ENCODE measurements around the gene TECR.

TECR gene

DNA sequence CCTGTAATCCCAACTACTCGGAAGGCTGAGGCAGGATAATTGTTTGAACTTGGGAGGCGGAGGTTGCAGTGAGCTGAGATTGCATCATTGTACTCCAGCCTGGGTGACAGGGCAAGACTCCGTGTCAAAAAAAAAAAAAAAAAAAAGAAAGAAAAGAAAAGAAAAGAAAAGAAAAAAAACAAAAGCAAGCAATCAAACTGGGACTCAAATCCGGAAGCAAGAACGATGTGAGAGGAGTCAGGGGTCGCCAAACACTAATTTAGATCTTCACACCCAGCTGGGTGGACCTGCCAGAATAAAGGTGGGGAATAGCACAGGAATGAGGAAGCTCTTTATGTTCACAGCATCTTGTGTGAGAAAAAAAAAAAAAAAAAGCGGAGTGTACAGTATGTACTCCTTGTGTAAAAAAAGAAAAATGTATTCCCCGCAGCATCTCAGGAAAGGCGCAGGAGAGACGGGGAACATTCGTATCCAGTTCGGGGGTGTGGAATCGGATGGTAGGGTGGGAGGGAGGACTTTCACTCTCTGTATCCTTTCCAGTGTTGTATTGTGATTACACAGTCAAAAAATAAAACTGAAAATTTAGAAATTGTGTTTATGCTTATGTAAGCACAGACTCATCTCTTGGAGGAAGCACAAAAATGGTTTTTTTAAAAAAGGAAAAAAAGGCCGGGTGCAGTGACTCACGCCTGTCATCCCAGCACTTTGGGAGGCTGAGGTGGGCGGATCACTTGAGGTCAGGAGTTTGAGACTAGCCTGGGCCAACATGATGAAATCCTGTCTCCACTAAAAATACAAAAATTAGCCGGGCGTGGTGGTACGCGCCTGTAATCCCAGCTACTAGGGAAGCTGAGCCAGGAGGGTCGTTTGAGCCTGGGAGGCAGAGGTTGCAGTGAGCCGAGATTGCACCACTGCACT lies 18.8 kb upstream of the TECR start:
- DNase-seq = no peak

DNA sequence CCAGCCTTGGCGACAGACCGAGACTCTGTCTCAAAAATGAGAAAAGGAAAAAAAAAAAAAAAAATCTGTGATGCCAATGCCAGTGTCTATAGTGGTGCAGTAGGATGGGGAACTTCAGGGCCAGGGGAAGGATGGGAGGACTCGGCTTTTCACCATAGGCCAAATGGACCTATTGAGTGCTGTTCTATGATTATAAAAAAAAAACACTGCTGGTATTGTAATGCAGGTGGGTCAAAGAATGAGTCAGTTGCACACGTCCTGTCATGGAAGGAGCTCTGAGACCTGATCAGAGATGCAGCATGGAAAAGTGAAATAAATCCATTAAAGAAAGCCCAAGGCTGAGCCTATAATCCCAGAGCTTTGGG lies 18.2 kb upstream of the TECR start:
- no peak for DNase-seq

DNA sequence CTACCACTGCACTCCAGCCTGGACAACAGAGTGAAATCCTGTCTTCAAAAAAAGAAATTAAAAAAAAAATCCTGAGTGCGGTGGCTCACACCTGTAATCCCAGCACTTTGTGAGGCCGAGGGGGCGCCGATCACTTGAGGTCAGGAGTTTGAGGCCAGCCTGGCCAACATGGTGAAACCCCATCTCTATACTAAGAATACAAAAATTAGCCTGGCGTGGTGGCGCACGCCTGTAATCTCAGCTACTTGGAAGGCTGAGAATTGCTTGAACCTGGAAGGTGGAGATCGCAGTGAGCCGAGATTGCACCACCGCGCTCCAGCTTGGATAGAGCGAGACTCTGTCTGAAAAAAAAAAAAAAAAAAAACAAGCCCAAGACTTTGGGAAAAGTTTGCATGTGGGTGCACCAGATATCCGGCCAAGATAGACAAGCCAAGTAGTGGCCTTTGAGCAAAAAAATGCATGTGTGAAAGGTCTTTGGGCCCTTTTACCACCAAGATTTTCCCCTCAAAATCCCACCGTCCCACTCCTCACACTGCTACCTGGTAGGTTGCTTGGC lies 16.9 kb upstream of the TECR start:
- no peak for DNase-seq

DNA sequence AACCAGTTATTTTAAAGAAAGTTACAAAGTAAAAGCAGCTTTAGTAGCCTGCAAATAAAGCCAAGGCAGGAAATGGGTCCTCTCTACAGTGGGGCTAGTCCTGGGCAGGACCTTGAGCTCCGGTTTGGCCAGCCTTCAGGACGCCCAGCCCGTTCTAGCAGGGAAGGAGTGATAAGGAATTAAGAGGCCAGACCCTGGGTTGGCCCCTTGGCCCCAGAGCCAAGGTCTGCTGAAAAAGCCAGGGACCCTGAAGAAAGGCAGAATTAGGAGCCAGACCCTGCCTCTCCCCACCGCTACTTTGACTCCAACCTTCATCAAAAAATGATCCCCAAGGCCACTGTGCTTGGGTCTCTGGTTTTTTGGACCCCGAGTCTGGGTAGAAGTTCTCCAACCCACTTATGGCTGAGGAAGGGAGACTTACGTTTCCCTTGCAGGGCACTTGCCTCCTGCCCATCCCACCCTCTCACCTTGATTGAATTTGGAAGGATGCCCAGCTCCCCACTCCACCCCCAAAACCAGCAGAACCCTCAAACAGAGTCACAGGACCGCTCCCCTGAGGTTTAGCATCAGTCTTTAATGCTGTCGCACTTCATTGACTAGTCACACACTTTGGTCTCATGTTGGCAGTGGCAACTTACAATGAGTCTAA lies 15.1 kb upstream of the TECR start:
- no peak for DNase-seq

DNA sequence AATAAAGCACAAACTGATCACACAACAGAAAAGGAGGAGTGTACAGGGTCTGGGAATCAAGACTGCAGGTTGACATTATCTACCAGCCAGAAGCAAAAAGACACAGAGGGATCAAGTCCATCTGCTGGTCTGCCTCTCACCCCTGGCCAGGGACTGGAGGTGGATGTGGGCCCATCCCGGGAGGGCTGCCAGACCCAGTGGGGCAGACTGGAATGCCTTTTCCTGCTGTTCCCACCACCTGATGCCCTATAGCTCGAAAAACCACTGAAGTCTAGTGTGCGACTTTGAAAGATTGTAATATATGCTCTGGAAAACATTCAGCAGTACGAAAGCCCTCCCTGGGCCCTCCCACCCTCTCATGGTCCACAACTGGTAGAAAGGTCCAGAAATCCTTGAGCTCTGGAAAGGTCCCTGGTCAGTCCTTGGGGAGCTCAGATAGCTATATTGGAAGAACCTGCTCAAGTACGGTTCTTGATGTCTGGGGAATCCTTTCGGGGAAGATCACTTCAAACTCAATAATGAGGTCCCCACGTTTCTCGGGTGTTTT lies 13.8 kb upstream of the TECR start:
- DNase-seq = no peak

DNA sequence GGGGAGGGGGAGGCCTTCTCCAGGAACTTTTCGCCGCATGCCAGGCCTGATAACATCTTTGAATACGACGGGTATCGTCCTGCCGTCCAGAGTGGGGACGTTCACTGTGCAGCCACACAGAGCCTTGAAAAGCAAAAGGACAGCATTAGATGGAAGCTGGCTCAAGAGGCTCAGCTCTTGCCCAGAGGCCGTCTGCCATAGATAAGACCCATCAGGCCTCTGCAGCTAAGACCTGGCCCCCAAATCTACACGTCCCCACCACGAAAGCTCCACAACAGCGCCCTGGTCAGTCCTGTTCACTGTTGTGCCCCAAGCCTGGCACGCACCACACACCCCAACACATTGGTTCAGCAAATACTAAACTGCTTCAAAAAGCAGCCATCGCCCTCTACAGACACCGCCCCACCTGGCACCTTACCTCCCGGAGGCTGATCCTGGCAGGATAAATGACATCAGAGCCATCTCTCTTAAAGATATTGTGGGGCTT lies 13.3 kb upstream of the TECR start:
- DNase-seq = no peak

DNA sequence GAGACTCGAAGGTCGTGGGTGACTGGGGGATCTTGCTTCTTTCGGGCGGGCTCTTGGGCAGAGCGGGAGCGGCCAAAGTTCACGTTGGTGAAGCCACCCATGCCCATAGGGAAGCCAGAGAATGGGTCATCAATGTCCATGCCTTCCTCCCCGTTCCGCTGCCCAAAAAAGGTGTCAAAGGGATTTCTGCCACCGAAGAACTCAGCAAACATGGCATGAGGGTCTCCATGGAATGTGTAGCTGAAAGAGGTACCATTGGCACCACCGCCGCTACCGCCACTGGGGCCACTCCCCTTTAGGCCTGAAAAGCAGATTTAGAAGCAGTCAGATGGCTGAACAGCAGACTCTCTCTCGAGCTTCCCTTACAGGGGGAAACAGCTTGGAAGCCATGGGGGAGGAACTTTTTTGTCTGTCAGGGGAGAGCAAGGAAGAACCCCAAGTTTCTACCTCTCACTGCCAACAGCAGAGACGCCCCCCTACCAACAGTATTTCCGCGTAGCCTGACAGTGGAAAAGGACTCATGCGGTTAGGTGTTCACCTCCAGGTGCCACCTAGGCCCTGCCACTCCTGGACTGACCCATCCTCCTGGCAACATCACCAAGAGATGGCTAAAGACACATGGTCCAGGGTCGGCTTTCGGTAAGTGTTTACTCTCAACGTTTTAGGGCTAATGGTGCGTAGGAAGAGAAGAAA lies 12.5 kb upstream of the TECR start:
- DNase-seq = no peak

DNA sequence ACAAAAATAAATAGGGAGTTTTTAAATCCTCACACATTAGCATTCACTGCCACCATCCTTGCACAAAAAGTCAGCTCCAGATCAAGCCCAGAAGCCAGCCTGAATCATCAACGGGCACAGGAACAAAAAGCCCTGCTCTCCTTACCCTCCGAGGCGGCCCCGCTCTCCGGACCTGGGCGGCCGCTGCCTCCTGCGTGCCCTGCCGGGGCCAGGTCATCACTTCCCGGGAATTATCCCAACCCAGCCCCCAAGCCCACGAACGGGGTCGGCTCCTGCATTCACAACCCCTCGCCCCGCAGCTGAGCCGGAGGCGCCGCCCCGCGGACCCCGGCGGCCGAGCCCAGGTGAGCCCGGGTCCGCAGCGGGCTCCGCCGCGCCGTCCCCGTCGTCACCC lies 12.0 kb upstream of the TECR start:
- no peak for DNase-seq

DNA sequence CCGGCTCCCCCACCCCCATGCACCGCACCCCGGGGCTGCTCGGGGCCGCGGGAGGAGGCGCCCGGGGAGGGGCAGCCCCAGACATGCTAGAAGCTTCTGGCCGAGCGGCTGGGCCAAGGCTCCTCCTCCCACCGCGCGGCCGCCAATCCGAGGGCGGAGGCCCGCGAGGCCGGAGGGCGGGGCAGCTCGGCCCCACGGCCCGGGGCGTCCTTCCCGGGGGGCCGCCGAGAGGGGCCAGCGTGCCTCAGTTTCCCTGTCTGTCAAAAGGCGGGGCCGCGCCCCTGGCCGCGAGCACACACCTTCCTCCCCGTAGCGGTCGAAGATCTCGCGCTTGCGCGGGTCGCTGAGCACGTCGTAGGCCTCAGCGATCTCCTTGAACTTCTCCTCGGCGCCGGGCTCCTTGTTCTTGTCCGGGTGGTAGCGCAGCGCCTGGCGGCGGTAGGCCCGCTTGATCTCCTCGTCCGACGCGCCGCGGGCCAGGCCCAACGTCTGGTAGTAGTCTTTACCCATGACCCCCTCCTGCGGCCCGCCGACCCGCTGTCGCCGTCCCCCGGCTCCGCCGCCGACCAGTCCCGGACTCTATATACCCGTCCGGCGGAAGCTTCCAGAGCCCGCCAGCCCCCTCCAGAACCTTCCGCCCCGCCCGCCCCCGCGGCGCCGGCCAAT lies 11.4 kb upstream of the TECR start, which contains the start of gene DNAJB1:
Gene DNAJB1, minus strand, starts transcription at position 558 of the 666 bp plus-strand sequence. Its CDS starts 48 bp downstream, at position 510.
- peak; percentile 94 for DNase-seq

DNA sequence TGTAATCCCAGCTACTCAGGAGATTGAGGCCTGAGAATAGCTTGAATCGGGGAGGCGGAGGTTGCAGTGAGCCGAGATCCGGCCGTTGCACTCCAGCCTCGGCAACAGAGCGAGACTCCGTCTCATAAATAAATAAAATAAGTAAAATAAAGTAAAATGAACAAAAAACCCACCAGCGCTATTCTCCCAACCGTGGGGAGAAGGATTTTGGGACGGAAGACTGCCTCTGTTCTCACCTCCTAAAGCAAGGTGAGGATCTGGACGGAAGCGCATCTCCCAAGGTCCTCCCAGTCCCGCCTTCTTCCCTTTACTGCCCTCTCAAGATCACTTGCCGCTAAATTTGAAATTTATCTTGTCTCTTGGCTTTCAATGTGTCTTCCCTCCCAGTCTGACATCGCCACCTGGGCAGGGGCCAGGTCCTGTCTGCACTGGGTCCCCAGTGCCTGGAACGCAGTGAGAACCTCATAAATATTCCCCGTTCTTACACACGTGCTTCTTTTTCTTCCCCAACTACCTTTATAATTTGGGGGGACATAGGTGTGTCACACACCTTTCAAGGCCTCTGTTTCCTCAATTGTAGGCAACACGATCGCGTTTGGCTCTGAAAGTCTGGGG lies 10.0 kb upstream of the TECR start:
- DNase-seq = no peak

DNA sequence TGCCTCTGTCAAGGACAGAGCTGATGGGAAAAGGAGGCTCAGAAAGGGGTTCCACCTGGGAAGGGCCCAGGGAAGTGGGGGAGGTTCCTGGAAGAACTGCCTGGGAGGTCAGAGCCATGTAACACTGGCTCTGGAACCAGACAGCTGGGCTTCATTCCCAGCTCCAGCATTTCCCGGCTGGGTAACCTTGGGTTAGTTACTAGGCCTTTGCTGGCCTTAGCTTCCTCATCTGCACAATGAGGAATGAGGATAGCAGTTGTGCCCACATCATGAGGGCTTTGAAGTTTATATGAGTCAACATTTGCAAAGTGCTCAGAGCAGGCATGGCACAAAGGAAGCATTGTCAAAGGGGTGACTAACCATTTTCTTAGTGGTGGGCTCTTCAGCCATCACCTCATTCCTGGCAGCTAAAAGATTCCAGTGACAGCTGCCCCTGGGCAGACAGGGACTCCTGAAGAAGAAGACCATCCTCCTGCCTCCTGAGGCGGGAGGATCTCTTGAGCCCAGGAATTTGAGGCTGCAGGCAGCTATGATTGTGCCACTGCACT lies 9.5 kb upstream of the TECR start:
- no peak for DNase-seq

DNA sequence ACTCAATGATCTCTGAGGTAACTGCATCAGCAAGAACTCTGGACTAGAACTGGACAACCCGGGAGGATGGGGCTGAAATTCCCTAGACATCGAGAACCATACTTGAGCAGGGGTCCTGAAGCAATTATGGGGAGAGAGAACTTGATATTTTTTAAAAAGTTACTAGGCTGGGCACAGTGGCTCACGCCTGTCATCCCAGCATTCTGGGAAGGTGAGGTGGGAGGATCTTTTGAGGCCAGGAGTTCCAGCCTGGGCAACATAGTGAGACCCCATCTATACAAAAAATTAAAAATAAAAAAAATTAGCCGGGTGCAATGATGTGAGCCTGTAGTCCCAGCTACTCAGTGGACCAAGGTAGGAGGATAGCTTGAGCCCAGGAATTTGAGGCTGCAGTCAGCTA lies 8.9 kb upstream of the TECR start:
- no peak for DNase-seq

DNA sequence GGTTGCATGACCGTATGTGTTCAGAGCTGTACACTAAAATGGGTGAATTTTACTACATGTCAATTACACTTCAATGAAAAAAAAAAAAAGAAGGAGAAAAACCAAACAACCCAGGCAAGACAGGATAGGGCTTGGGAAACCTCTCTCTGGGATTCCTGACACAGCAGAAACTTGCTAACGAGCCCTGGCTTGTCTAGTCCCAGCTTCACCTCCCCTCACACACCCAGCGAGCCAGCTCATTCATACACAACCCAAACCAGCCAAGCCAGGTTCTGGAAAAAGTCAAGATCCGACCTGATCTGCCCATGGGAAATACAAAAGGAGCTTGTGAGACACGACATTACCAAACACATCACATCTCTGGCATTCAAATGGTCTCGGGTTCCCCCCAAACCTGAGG lies 3.7 kb upstream of the TECR start:
- no peak for DNase-seq

DNA sequence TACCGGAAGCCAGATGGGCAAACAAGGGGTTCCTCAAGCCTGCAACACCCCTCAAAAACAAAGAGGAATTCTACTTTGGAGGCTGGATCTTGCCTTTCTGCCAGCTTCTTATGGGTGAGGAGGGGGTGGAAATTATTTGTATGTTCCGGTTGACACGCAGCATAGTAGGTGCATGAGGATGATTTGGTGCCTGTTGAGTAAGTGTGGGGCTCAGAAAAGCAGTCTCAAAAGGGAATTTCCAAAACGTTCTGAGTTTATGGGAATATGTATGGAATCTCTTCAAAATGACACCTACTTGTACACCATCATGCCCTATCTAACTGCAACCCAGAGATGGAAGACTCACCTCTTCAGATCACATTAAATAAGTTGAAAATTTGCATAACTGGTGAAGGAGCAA lies 3.0 kb upstream of the TECR start:
- no peak for DNase-seq

DNA sequence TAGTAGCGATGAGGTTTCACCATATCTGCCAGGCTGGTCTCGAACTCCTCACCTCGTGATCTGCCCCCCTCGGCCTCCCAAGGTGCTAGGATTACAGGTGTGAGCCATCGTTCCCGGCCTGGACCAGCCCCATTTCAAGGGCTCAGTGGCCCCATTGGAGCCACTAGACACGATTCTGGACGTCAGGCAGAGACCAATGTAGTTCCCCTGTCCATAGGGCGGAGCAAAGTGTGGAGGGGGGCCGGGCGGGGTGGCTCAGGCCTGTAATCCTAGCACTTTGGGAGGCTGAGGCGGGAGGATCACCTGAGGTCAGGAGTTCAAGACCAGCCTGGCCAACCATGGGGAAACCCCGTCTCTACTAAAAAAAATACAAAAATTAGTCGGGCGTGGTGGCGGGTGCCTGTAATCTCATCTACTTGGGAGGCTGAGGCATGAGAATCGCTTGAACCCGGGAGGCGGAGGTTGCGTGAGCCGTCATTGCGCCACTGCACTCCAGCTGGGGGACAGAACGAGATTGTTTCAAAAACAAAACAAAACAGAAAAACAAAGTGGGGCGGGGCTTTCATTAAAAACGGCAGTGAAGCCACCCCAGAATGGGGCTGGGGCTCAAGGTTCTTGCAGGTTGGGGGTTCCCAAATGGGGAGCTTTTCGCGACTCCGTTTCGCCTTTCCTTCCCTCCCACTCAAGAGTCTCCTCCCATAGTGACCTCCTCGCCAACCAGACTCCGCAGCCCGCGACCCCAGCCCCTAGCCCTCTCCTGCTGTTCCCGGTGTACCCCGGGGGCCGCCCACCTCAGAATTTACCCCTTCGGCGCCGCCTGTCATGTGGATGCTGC lies 758 bp upstream of the TECR start:
- DNase-seq = no peak

DNA sequence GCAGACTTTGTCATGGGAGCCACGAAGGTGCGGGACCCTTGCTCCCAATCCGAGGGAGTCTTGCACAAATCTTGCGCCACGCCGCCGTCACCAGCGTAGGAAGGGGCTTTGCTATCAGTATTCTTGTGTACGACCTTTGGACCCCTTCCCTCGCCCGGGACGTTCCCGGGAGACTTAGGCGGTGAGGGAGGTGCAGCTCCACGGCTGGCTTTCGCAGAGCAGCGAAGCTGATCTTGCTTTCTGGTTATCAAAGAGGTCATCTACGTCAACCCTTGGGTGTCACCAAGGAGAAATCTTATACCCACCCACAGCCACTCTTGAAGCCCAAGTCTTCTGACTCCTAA lies 583 bp downstream of the TECR start:
- no peak for DNase-seq

DNA sequence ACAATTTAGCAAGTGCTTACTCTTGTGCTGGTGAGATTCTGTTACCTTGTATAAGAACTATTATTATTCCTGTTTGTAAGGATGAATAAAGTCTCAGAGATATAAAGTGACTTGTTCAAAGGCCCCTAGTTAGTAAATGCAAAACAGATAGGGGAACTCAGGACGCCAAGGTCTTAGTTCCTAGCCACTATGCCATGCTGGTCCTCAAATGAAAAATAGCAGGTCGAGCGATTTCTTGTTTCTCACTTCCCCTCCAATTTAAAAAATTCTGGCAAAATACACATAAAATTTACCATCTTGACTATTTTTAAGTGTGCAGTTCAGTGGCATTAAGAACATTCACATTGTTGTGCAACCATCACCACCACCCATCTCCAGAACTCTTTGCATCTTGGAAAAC lies 1.1 kb downstream of the TECR start:
- no peak for DNase-seq

DNA sequence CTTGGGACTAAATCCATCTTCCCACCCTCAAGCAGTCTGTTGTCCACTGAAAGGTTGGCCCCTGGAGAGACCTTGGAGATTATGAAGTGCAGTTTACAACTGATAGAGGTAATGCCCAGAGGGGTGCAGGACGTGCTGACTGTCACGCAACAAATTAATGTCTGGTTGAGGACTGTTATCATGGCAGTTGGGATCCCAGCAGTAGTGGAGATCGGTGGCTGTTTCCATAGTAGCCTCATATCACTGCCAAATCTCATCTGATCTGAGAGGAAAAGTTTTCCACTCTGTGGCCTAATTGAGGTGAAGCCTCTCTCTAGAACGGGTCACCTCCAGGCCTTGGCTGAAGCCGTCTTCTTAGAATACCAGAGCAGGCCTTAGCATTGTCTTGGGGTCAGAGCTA lies 4.1 kb downstream of the TECR start:
- DNase-seq = no peak

DNA sequence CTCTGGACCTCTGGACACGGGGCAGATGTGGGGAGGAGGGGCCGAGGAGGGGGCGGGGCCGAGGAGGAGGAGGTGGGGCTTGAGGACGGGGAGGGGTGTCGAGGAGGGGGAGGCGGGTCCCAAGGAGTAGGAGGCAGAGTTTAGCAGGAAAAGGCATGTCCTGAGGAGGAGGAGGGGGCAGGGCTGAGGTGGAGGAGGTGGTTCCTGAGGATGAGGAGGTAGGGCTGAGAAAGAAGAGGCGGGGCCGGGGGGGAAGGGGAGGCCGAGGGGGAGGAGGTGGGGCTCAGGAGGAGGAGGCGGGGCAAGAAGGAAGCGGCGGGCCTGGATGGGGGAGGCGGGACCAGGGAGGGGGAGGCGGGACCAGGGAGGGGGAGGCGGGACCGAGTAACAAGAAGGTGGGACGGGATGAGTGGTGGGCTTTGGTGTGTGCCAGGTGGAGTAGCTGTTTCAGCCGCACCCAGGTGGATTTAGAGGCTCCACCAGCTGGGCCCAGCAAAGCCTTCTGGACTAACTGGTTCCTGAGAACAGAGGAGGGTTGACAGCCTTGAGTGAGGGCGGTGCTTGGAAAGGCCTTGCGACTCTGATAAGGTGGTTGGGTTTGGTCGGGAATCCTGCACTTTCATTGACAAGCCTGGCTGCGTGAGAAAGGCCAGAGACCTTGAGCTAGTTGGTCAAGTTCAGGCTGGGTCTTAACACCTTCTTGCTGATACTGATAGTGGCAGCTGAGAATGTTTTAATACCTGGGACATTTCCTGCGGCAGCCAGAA lies 7.7 kb downstream of the TECR start:
- no peak for DNase-seq

Data from SHP77 treated with DMSO at 0.1 percent for 48 hours (cell line).